ENCODE results near the gene ZCWPW2.

The ZCWPW2 gene

DNA sequence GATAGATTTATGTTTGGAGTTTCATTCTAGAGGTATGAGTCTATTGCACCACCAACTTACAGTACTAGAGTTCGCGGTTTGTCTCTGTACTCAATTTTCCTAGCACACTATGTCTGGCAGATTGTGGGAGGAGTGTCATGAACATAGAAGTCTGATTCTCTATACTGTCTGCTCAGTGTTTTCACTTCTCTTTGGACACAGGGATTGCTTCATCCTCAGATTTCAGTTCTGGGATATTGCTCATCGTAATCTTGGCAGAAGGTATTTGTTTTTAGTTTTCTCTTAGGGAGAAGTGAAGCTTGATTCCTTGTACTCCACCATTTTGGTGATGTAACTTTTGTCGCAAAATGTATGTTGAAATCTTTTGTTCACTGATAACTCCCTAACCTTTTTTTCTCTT, 27.9 kb downstream of the ZCWPW2 start:
- no peaks in the 10 kb centered on the region for H3K4me1 ChIP-seq (ENCODE audit: control insufficient read depth in 1 of 2, insufficient read depth in 1 of 2, low read depth in 1 of 2, low read length in 1 of 2)
- H3K9me3 ChIP-seq: no peaks in the 10 kb centered on the region
- H3K36me3 ChIP-seq: no peaks in the 10 kb centered on the region
- no peak overlapping the region for H3K4me3 ChIP-seq (ENCODE audit: low read depth in 1 of 2, low read length in 1 of 2)
- no peak overlapping the region for H3K27ac ChIP-seq
- H3K27me3 ChIP-seq: no peaks in the 10 kb centered on the region
- TF ChIP-seq, protein P1, sequence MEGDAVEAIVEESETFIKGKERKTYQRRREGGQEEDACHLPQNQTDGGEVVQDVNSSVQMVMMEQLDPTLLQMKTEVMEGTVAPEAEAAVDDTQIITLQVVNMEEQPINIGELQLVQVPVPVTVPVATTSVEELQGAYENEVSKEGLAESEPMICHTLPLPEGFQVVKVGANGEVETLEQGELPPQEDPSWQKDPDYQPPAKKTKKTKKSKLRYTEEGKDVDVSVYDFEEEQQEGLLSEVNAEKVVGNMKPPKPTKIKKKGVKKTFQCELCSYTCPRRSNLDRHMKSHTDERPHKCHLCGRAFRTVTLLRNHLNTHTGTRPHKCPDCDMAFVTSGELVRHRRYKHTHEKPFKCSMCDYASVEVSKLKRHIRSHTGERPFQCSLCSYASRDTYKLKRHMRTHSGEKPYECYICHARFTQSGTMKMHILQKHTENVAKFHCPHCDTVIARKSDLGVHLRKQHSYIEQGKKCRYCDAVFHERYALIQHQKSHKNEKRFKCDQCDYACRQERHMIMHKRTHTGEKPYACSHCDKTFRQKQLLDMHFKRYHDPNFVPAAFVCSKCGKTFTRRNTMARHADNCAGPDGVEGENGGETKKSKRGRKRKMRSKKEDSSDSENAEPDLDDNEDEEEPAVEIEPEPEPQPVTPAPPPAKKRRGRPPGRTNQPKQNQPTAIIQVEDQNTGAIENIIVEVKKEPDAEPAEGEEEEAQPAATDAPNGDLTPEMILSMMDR (IDR thresholded peaks at IDR 0.05): no peak

GRCh38 chr3:28386049-28386448, 37.5 kb downstream of the ZCWPW2 start:
- peaks cover 17% of the 10 kb centered on the region for H3K9me3 ChIP-seq
- no peak overlapping the region for H3K4me3 ChIP-seq (ENCODE audit: low read depth in 1 of 2, low read length in 1 of 2)
- TF ChIP-seq, protein P1 (IDR thresholded peaks at IDR 0.05): no peak
- no peaks in the 10 kb centered on the region for H3K4me1 ChIP-seq (ENCODE audit: control insufficient read depth in 1 of 2, insufficient read depth in 1 of 2, low read depth in 1 of 2, low read length in 1 of 2)
- H3K36me3 ChIP-seq: no peaks in the 10 kb centered on the region
- H3K27ac ChIP-seq: no peak overlapping the region
- H3K27me3 ChIP-seq: no peaks in the 10 kb centered on the region

- Histone ChIP-seq H3K4me1 (ENCODE audit: control insufficient read depth in 1 of 2, insufficient read depth in 1 of 2, low read depth in 1 of 2, low read length in 1 of 2) (no peaks in the 10 kb centered on the region), H3K9me3 (peaks cover 17% of the 10 kb centered on the region), H3K36me3 (no peaks in the 10 kb centered on the region), H3K27ac (no peak overlapping the region), H3K27me3 (no peaks in the 10 kb centered on the region), H3K4me3 (ENCODE audit: low read depth in 1 of 2, low read length in 1 of 2) (no peak overlapping the region)
- TF ChIP-seq, protein P1 (IDR thresholded peaks at IDR 0.05): no peak
Observed at GRCh38 chr3:28388978-28389377, 40.5 kb downstream of the ZCWPW2 start.

DNA sequence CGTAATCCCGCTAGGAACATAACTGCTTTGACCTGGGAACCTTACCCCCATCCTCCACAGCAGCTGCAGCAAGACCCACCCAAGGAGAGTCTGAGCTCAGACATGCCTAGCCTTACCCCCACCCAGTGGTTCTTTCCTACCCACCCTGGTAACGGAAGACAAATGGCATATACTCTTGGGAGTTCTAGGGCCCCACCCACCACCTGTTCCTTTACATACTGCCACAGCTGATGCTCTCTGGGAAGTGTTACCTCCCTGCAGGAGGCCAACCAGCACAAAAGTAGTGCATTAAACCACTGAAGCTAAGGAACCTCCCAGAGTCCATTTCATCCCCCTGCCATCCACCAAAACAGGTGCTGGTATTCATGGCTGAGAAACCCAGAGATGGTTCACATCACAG, 50.7 kb downstream of the ZCWPW2 start:
- no peaks in the 10 kb centered on the region for H3K4me1 ChIP-seq (ENCODE audit: control insufficient read depth in 1 of 2, insufficient read depth in 1 of 2, low read depth in 1 of 2, low read length in 1 of 2)
- H3K27ac ChIP-seq: no peak overlapping the region
- peaks cover 14% of the 10 kb centered on the region for H3K9me3 ChIP-seq
- no peak overlapping the region for H3K4me3 ChIP-seq (ENCODE audit: low read depth in 1 of 2, low read length in 1 of 2)
- TF ChIP-seq, protein P1 (IDR thresholded peaks at IDR 0.05): no peak
- H3K36me3 ChIP-seq: no peaks in the 10 kb centered on the region
- no peaks in the 10 kb centered on the region for H3K27me3 ChIP-seq

- TF ChIP-seq, protein P1 (IDR thresholded peaks at IDR 0.05): no peak
- no peaks in the 10 kb centered on the region for H3K4me1 ChIP-seq (ENCODE audit: control insufficient read depth in 1 of 2, insufficient read depth in 1 of 2, low read depth in 1 of 2, low read length in 1 of 2)
- no peak overlapping the region for H3K4me3 ChIP-seq (ENCODE audit: low read depth in 1 of 2, low read length in 1 of 2)
- peaks cover 4% of the 10 kb centered on the region for H3K9me3 ChIP-seq
- no peak overlapping the region for H3K27ac ChIP-seq
- no peaks in the 10 kb centered on the region for H3K36me3 ChIP-seq
- H3K27me3 ChIP-seq: no peaks in the 10 kb centered on the region
Observed at GRCh38 chr3:28406241-28406640, 57.7 kb downstream of the ZCWPW2 start.

DNA sequence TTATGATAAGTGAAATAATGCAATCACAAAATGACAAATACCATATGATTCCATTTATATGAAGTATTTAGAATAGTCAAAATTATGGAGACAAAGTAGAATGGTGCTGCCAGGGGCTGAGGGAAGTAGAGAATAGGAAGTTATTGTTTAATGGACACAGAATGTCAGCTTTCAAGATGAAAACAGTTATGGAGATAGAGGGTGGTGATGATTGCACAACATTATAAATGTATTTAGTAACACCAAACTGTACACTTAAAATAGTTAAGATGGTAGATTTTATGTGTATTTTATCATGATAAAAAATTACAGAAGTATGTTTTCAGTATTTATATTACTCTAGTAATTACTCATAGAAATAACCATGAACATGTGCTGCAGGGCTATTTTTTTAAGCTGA, 100.9 kb downstream of the ZCWPW2 start:
- Histone ChIP-seq H3K4me1 (ENCODE audit: control insufficient read depth in 1 of 2, insufficient read depth in 1 of 2, low read depth in 1 of 2, low read length in 1 of 2) (no peaks in the 10 kb centered on the region), H3K27ac (no peak overlapping the region), H3K27me3 (no peaks in the 10 kb centered on the region), H3K36me3 (no peaks in the 10 kb centered on the region), H3K4me3 (ENCODE audit: low read depth in 1 of 2, low read length in 1 of 2) (no peak overlapping the region), H3K9me3 (no peaks in the 10 kb centered on the region)
- TF ChIP-seq, protein P1 (IDR thresholded peaks at IDR 0.05): no peak

Data from neutrophil (primary cell).